Measurements from ENCODE around the gene SCGB3A2. TPM values are rescaled to one million over a fixed set of nuclear protein-coding genes. Genes with fewer than 3 reads are reported as not detected.

SCGB3A2 gene
- total RNA-seq, 1 experiment from 2014 or later, result 0.39 TPM

DNA sequence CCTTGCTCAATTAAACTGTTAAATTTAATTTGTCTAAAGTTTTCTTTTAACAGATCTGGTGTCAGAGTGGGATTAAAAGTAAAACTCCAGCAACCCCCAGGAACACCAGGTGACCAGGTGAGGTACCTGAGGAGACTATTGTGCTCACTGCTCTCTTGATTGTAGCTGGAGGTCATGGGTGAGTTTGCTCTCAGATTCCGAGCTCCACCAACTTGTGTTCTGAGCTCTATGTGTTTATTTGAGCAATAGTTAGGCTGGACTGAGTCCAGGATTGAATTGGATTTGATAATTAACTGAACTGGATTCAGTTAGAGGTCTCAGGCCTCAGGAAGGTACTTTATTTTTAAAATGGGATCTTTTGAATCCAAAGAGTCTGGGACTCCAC lies 17.9 kb upstream of the SCGB3A2 start:
- Histone ChIP-seq H3K9me3 (ENCODE audit: control insufficient read depth, insufficient read depth, low read depth, low read length) (no peaks in the 10 kb centered on the region), H3K36me3 (ENCODE audit: control insufficient read depth, insufficient read depth, low read length) (no peaks in the 10 kb centered on the region), H3K27ac (ENCODE audit: low read length) (no peak overlapping the region), H3K4me1 (ENCODE audit: control insufficient read depth, insufficient read depth, low read length) (no peaks in the 10 kb centered on the region), H3K4me3 (ENCODE audit: low read depth in 2 of 2, low read length in 2 of 2) (no peak overlapping the region), H3K27me3 (ENCODE audit: control insufficient read depth, insufficient read depth, low read length) (no peaks in the 10 kb centered on the region)
- no TSS peak for BruUV-seq (replicated peaks)
- ATAC-seq (no peak), DNase-seq (ENCODE audit: low read depth, low spot score) (no peak)
- ChIA-PET CTCF (no interaction called here), POLR2A (no interaction called here)
- TF ChIP-seq, protein P1, sequence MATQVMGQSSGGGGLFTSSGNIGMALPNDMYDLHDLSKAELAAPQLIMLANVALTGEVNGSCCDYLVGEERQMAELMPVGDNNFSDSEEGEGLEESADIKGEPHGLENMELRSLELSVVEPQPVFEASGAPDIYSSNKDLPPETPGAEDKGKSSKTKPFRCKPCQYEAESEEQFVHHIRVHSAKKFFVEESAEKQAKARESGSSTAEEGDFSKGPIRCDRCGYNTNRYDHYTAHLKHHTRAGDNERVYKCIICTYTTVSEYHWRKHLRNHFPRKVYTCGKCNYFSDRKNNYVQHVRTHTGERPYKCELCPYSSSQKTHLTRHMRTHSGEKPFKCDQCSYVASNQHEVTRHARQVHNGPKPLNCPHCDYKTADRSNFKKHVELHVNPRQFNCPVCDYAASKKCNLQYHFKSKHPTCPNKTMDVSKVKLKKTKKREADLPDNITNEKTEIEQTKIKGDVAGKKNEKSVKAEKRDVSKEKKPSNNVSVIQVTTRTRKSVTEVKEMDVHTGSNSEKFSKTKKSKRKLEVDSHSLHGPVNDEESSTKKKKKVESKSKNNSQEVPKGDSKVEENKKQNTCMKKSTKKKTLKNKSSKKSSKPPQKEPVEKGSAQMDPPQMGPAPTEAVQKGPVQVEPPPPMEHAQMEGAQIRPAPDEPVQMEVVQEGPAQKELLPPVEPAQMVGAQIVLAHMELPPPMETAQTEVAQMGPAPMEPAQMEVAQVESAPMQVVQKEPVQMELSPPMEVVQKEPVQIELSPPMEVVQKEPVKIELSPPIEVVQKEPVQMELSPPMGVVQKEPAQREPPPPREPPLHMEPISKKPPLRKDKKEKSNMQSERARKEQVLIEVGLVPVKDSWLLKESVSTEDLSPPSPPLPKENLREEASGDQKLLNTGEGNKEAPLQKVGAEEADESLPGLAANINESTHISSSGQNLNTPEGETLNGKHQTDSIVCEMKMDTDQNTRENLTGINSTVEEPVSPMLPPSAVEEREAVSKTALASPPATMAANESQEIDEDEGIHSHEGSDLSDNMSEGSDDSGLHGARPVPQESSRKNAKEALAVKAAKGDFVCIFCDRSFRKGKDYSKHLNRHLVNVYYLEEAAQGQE (IDR thresholded peaks at IDR 0.05; ENCODE audit: insufficient read depth in 1 of 2, low read depth in 2 of 2, low read length in 1 of 2), result no peak
- no peak for TF ChIP-seq SIN3A (IDR thresholded peaks at IDR 0.05; ENCODE audit: borderline replicate concordance, insufficient read depth, low read depth, low read length)
- no peak for TF ChIP-seq POLR2AphosphoS5 (IDR thresholded peaks at IDR 0.05; ENCODE audit: low read depth, low read length)
- TF ChIP-seq TCF7L2 (IDR thresholded peaks at IDR 0.05; ENCODE audit: low read depth, low read length), result no peak
- TF ChIP-seq, protein P2, sequence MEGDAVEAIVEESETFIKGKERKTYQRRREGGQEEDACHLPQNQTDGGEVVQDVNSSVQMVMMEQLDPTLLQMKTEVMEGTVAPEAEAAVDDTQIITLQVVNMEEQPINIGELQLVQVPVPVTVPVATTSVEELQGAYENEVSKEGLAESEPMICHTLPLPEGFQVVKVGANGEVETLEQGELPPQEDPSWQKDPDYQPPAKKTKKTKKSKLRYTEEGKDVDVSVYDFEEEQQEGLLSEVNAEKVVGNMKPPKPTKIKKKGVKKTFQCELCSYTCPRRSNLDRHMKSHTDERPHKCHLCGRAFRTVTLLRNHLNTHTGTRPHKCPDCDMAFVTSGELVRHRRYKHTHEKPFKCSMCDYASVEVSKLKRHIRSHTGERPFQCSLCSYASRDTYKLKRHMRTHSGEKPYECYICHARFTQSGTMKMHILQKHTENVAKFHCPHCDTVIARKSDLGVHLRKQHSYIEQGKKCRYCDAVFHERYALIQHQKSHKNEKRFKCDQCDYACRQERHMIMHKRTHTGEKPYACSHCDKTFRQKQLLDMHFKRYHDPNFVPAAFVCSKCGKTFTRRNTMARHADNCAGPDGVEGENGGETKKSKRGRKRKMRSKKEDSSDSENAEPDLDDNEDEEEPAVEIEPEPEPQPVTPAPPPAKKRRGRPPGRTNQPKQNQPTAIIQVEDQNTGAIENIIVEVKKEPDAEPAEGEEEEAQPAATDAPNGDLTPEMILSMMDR (IDR thresholded peaks at IDR 0.05), result no peak
- intact Hi-C loops (cut with micrococcal nuclease; ENCODE audit: unreplicated experiment), result no loop called here
- in situ Hi-C loops (cut with HindIII; ENCODE audit: low pct_unique_long_range_greater_than_20kb, low sequenced_read_pairs), result no loop called here

DNA sequence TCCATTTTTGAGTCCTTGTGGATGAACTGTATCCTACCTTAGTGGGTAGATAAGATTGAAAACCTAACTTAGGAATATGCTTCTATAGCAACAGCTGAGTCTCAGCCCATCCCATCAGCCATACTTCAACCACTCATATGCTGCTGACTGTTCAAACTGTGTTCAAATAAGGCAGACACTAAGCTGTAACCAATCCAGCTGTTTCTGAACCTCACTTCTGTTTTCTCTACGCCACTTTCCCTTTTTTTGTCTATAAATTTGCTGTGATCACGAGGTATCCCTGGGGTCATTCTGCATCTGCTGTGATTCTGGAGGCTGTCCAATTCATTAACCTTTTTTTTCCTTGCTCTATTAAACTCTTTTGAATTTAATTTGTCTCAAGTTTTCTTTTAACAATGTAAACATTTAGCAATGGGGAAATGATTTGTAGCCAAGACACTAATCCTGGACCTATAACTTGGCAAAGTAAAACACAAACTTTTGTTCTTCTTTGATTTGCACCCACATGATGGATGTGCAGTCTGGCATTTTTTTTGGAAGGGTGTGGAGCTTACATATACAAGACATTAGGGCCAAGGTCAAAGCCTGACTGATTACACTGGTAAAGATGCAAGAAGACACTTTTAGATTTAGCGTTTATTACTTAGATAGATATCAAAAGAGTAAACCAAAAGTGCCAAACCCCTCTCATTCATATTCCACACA lies 14.9 kb upstream of the SCGB3A2 start:
- BruUV-seq (replicated peaks), result no TSS peak
- H3K27me3 ChIP-seq (ENCODE audit: control insufficient read depth, insufficient read depth, low read length), result no peaks in the 10 kb centered on the region
- H3K9me3 ChIP-seq (ENCODE audit: control insufficient read depth, insufficient read depth, low read depth, low read length), result no peaks in the 10 kb centered on the region
- POLR2A ChIA-PET, result no interaction called here
- intact Hi-C loops (cut with micrococcal nuclease; ENCODE audit: unreplicated experiment), result no loop called here
- H3K27ac ChIP-seq (ENCODE audit: low read length), result no peak overlapping the region
- CTCF ChIA-PET, result no interaction called here
- H3K4me1 ChIP-seq (ENCODE audit: control insufficient read depth, insufficient read depth, low read length), result no peaks in the 10 kb centered on the region
- in situ Hi-C loops (cut with HindIII; ENCODE audit: low pct_unique_long_range_greater_than_20kb, low sequenced_read_pairs), result no loop called here
- no peaks in the 10 kb centered on the region for H3K36me3 ChIP-seq (ENCODE audit: control insufficient read depth, insufficient read depth, low read length)
- no peak overlapping the region for H3K4me3 ChIP-seq (ENCODE audit: low read depth in 2 of 2, low read length in 2 of 2)
- DNase-seq (ENCODE audit: low read depth, low spot score) (no peak), ATAC-seq (no peak)
- TF ChIP-seq SIN3A (IDR thresholded peaks at IDR 0.05; ENCODE audit: borderline replicate concordance, insufficient read depth, low read depth, low read length) (no peak), POLR2AphosphoS5 (IDR thresholded peaks at IDR 0.05; ENCODE audit: low read depth, low read length) (no peak)
- TF ChIP-seq, protein P1 (IDR thresholded peaks at IDR 0.05; ENCODE audit: insufficient read depth in 1 of 2, low read depth in 2 of 2, low read length in 1 of 2), result no peak
